Smooth muscle cell (in vitro differentiated cells): ENCODE measurements around the gene BMF. TPM values are rescaled to one million over a fixed set of nuclear protein-coding genes. Genes with fewer than 3 reads are reported as not detected.
A peak's percentile ranks its signal among the peaks of the same experiment; 100 is the strongest.

Source experiments
- DNase-seq: peaks from one replicate; lab custom pipeline; 2025; ENCODE audit not compliant: unreplicated experiment; lab: John Stamatoyannopoulos, UW
- H2AFZ ChIP-seq: fragments of 200-600 bp; sonication (generic); 2 replicates; pipeline ENCODE4 v1.6.0; 2016; ENCODE audit warnings: antibody characterized with exemption, low read depth, mild to moderate bottlenecking
- H3F3A ChIP-seq: fragments of 200-600 bp; sonication (generic); 2 replicates; pipeline ENCODE4 v1.6.0; 2017; ENCODE audit warnings: antibody characterized with exemption, low read depth
- H3K27ac ChIP-seq: fragments of 200-600 bp; sonication (generic); 2 replicates; pipeline ENCODE4 v1.5.1; 2016; ENCODE audit warnings: low read depth, mild to moderate bottlenecking
- H3K27me3 ChIP-seq: fragments of 200-600 bp; sonication (generic); 2 replicates; pipeline ENCODE4 v1.6.1; 2016; ENCODE audit warnings: low read depth, mild to moderate bottlenecking
- H3K36me3 ChIP-seq: fragments of 200-600 bp; sonication (generic); 2 replicates; pipeline ENCODE4 v1.5.1; 2016; ENCODE audit warnings: low read depth
- H3K4me1 ChIP-seq: fragments of 200-600 bp; sonication (generic); 2 replicates; pipeline ENCODE4 v1.5.1; 2016; ENCODE audit warnings: low read depth
- H3K4me2 ChIP-seq: fragments of 200-600 bp; sonication (generic); 2 replicates; pipeline ENCODE4 v1.6.0; 2016; ENCODE audit warnings: mild to moderate bottlenecking
- H3K4me3 ChIP-seq: fragments of 200-600 bp; sonication (generic); 2 replicates; pipeline ENCODE4 v1.5.1; 2016; ENCODE audit warnings: mild to moderate bottlenecking
- H3K79me2 ChIP-seq: fragments of 200-600 bp; sonication (generic); 2 replicates; pipeline ENCODE4 v1.6.0; 2016; ENCODE audit warnings: low read depth, mild to moderate bottlenecking
- H3K9ac ChIP-seq: fragments of 200-600 bp; sonication (generic); 2 replicates; pipeline ENCODE4 v1.6.0; 2016; ENCODE audit warnings: low read depth
- H3K9me3 ChIP-seq: fragments of 200-600 bp; sonication (generic); replicated peaks from 2 replicates; pipeline ENCODE4 v1.5.1; 2016; ENCODE audit warnings: low read depth
- H4K20me1 ChIP-seq: fragments of 200-600 bp; sonication (generic); 2 replicates; pipeline ENCODE4 v1.6.0; 2016; ENCODE audit warnings: low read depth
- CTCF ChIP-seq: fragments of 200-600 bp; sonication (generic); IDR thresholded peaks from 2 replicates; pipeline ENCODE4 v1.5.1; 2017; ENCODE audit warnings: borderline replicate concordance, mild to moderate bottlenecking, antibody characterized with exemption; ENCODE audit not compliant: insufficient read depth, poor library complexity, severe bottlenecking
- WGBS: methylation state at CpG from one replicate; pipeline ENCODE4 v1.1.7; 2016; ENCODE audit warnings: low lambda C conversion rate; 5-methylcytosine and 5-hydroxymethylcytosine counted together
- polyA plus RNA-seq: library from polyadenylated mRNA; unstranded; fragments of >200 nt; fragmentation: Nextera tagmentation; extraction: Ambion mirVana; gene quantifications from 2 replicates; pipeline ENCODE4 v1.2.1, GENCODE V29; 2016
- total RNA-seq: library from RNA; depleted of rRNA; stranded (reverse); fragments of >200 nt; gene quantifications from 2 replicates; pipeline ENCODE4 v1.2.3, GENCODE V29; 2014

Gene BMF
- total and polyA plus RNA-seq, 2 experiments from 2014 or later = 3.6 to 9.1 TPM

DNA sequence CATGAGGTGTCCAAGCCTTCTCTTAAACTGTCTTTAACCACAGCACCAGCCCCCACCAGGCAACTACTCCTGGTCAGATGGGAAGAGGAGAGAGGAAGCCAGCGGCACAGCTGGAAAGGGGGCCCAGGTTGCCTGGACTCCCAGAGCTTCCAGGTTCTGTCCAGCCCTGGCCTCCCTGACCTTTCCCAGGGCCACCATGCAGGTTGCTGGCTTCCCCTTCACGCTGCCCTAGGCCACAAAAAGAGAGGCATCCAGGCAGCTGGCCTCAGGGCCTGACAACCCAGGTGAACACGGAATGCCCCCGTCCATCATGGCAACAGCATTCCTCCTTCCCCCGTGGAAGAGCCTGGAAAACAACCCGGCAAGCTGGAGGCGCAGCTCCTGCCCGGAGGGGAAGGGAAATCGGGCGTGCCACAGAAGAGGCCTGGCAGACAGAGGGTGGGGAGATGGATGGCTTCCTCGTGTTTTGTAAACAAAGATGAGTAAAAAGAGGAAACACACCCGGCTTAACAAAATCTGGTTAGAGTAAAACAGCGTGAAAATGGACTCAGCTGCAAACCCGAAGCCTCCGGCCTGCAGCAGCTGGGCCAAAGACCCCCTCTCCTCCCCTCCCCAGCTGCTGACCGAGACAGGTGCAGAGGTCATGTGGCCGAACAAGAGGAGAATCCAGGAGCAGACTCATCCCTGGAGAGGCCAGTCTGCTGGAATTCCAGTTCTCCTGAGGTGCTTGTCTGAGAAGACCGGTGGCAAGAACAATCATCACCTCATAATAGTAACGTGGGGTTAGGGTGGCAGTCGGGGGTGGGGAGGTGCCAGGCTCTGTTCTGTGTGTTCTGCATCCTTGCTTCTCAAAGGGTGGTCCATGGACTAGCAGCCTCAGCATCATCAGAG, 15.5 kb downstream of the BMF start:
- WGBS = 31% methylated on average over 20 of the region's 20 CpGs
- Histone ChIP-seq H3K9me3 (no peaks in the 10 kb centered on the region), H3K4me1 (peaks cover 70% of the 10 kb centered on the region), H3K9ac (peak overlapping the region; percentile 18), H3K79me2 (peaks cover 5% of the 10 kb centered on the region), H3K4me3 (no peak overlapping the region), H3K36me3 (no peaks in the 10 kb centered on the region), H3K27me3 (no peaks in the 10 kb centered on the region), H2AFZ (no peak overlapping the region), H3K4me2 (peak overlapping the region; percentile 57), H4K20me1 (no peaks in the 10 kb centered on the region), H3F3A (peaks cover 36% of the 10 kb centered on the region), H3K27ac (peak overlapping the region; percentile 82)
- TF ChIP-seq CTCF = no peak
- peak; percentile 37 for DNase-seq

GRCh38 chr15:40092256-40092978, 16.3 kb downstream of the BMF start:
- DNase-seq = peak; percentile 38
- Histone ChIP-seq H3K79me2 (peaks cover 5% of the 10 kb centered on the region), H3K27ac (peak overlapping the region; percentile 82), H2AFZ (no peak overlapping the region), H3F3A (peaks cover 32% of the 10 kb centered on the region), H3K9ac (peak overlapping the region; percentile 18), H3K27me3 (no peaks in the 10 kb centered on the region), H3K4me2 (peak overlapping the region; percentile 57), H3K4me1 (peaks cover 72% of the 10 kb centered on the region), H3K9me3 (no peaks in the 10 kb centered on the region), H3K36me3 (no peaks in the 10 kb centered on the region), H3K4me3 (peak overlapping the region; percentile 1), H4K20me1 (no peaks in the 10 kb centered on the region)
- WGBS = 14% methylated on average over 11 of the region's 11 CpGs
- TF ChIP-seq CTCF = no peak

- no peak for TF ChIP-seq CTCF
- DNase-seq = no peak
- peak overlapping the region; percentile 17 for H3K9ac ChIP-seq
- no peak overlapping the region for H2AFZ ChIP-seq
- no peaks in the 10 kb centered on the region for H3K27me3 ChIP-seq
- H3K27ac ChIP-seq = peak overlapping the region; percentile 82
- no peaks in the 10 kb centered on the region for H3K9me3 ChIP-seq
- H4K20me1 ChIP-seq = no peaks in the 10 kb centered on the region
- WGBS = 17% methylated on average over 6 of the region's 6 CpGs
- H3K4me2 ChIP-seq = peak overlapping the region; percentile 57
- H3K4me1 ChIP-seq = peaks cover 76% of the 10 kb centered on the region
- H3F3A ChIP-seq = peaks cover 35% of the 10 kb centered on the region
- peak overlapping the region; percentile 1 for H3K4me3 ChIP-seq
- no peaks in the 10 kb centered on the region for H3K36me3 ChIP-seq
- peaks cover 5% of the 10 kb centered on the region for H3K79me2 ChIP-seq
These were observed 16.8 kb downstream of the BMF start for GRCh38 chr15:40091861-40092255.
